Parathyroid adenoma (tissue), 2 donors: ENCODE data around the gene APBB3.
"Not testable (repeated sequence)": the region's sequence is repeated elsewhere in the genome, so short reads cannot be mapped to it uniquely, and the experiment has no call there.

Source experiments
- H2AFZ ChIP-seq: fragments of 300-600 bp; sonication (generic); one replicate; pipeline ENCODE4 v1.7.0; 2017; ENCODE audit warnings: antibody characterized with exemption, mild to moderate bottlenecking
- H3K27ac ChIP-seq: fragments of 300-600 bp; sonication (generic); one replicate; pipeline ENCODE4 v1.7.0; 2017
- H3K27me3 ChIP-seq: fragments of 300-600 bp; sonication (generic); one replicate; pipeline ENCODE4 v1.7.0; 2017; ENCODE audit warnings: low read length; ENCODE audit not compliant: control insufficient read depth, insufficient read depth
- H3K36me3 ChIP-seq: fragments of 300-600 bp; sonication (generic); one replicate; pipeline ENCODE4 v1.7.0; 2017; ENCODE audit warnings: low read length; ENCODE audit not compliant: control insufficient read depth, insufficient read depth
- H3K4me1 ChIP-seq: fragments of 300-600 bp; sonication (generic); one replicate; pipeline ENCODE4 v1.7.0; 2017; ENCODE audit warnings: control low read depth
- H3K4me2 ChIP-seq: fragments of 300-600 bp; sonication (generic); one replicate; pipeline ENCODE4 v1.7.0; 2017; ENCODE audit warnings: low read length
- H3K4me3 ChIP-seq: fragments of 300-600 bp; sonication (generic); one replicate; pipeline ENCODE4 v1.7.0; 2017; ENCODE audit warnings: low read depth, low read length
- H3K79me2 ChIP-seq: fragments of 300-600 bp; sonication (generic); one replicate; pipeline ENCODE4 v1.7.0; 2017; ENCODE audit warnings: control low read depth
- H3K9ac ChIP-seq: fragments of 300-600 bp; sonication (generic); one replicate; pipeline ENCODE4 v1.7.0; 2017; ENCODE audit warnings: mild to moderate bottlenecking
- H3K9me3 ChIP-seq: fragments of 300-600 bp; sonication (generic); one replicate; pipeline ENCODE4 v1.7.0; 2017; ENCODE audit warnings: low read length; ENCODE audit not compliant: control insufficient read depth
- CTCF ChIP-seq: fragments of 300-600 bp; sonication (generic); IDR thresholded peaks from one replicate; pipeline ENCODE4 v1.7.0; 2017; ENCODE audit warnings: antibody characterized with exemption, mild to moderate bottlenecking
- donor health status: primary hyperparathyroidism.

APBB3 gene

GRCh38 chr5:140591747-140592372 lies 27.5 kb upstream of the APBB3 start:
- Histone ChIP-seq H3K79me2 (no peaks in the 10 kb centered on the region), H3K27me3 (no peaks in the 10 kb centered on the region), H3K4me3 (no peak overlapping the region), H3K9me3 (no peaks in the 10 kb centered on the region), H3K36me3 (no peaks in the 10 kb centered on the region), H3K9ac (no peak overlapping the region), H3K27ac (no peak overlapping the region), H3K4me1 (peaks cover 5% of the 10 kb centered on the region), H3K4me2 (no peak overlapping the region), H2AFZ (no peak overlapping the region)
- TF ChIP-seq CTCF = no peak

- Histone ChIP-seq H3K4me2 (no peak overlapping the region), H2AFZ (no peak overlapping the region), H3K9ac (no peak overlapping the region), H3K27ac (no peak overlapping the region), H3K9me3 (no peaks in the 10 kb centered on the region), H3K36me3 (no peaks in the 10 kb centered on the region), H3K27me3 (no peaks in the 10 kb centered on the region), H3K4me1 (peaks cover 3% of the 10 kb centered on the region), H3K4me3 (no peak overlapping the region), H3K79me2 (no peaks in the 10 kb centered on the region)
- no peak for TF ChIP-seq CTCF
Measured at GRCh38 chr5:140590861-140591260, 26.5 kb upstream of the APBB3 start.

- H3K27ac ChIP-seq = no peak overlapping the region
- no peak overlapping the region for H2AFZ ChIP-seq
- no peaks in the 10 kb centered on the region for H3K36me3 ChIP-seq
- TF ChIP-seq CTCF = no peak
- no peaks in the 10 kb centered on the region for H3K27me3 ChIP-seq
- H3K79me2 ChIP-seq = no peaks in the 10 kb centered on the region
- H3K9me3 ChIP-seq = no peaks in the 10 kb centered on the region
- no peaks in the 10 kb centered on the region for H3K4me1 ChIP-seq
- H3K4me2 ChIP-seq = no peak overlapping the region
- no peak overlapping the region for H3K4me3 ChIP-seq
- no peak overlapping the region for H3K9ac ChIP-seq
Measured at GRCh38 chr5:140588311-140589070, 24.1 kb upstream of the APBB3 start.

GRCh38 chr5:140587495-140587894 lies 23.1 kb upstream of the APBB3 start:
- Histone ChIP-seq H3K27me3 (no peaks in the 10 kb centered on the region), H3K79me2 (no peaks in the 10 kb centered on the region), H3K36me3 (no peaks in the 10 kb centered on the region), H3K9ac (no peak overlapping the region), H2AFZ (no peak overlapping the region), H3K27ac (no peak overlapping the region), H3K4me1 (no peaks in the 10 kb centered on the region), H3K4me2 (no peak overlapping the region), H3K9me3 (no peaks in the 10 kb centered on the region), H3K4me3 (no peak overlapping the region)
- TF ChIP-seq CTCF = no peak

- H3K27ac ChIP-seq, H3K9ac ChIP-seq, H3K27me3 ChIP-seq, H3K79me2 ChIP-seq, H3K9me3 ChIP-seq, H3K36me3 ChIP-seq, H2AFZ ChIP-seq, H3K4me3 ChIP-seq, H3K4me1 ChIP-seq, H3K4me2 ChIP-seq: not testable (repeated sequence)
Measured at GRCh38 chr5:140579188-140579747, 14.9 kb upstream of the APBB3 start.
